Thyroid gland (tissue), 4 donors: ENCODE measurements around the gene SLC16A5.

Experiments
- CTCF ChIP-seq, 6 experiments: fragments of 200-600 bp in 3 of 6; fragments of 450-650 bp in 3 of 6; sonication (generic) in 3 of 6; IDR thresholded peaks; one replicate each; pipeline ENCODE4 v1.5.1; 2016 to 2019; ENCODE audit warnings: antibody characterized with exemption in 6 of 6, mild to moderate bottlenecking in 2 of 6, inconsistent platforms in 1 of 6, moderate library complexity in 1 of 6
- POLR2A ChIP-seq, 2 donors: fragments of 450-650 bp; IDR thresholded peaks; one replicate each; pipeline ENCODE4 v1.6.1; 2017; ENCODE audit warnings: antibody characterized with exemption in 2 of 2, mild to moderate bottlenecking in 2 of 2, moderate library complexity in 1 of 2

GRCh38 chr17:75125984-75126383 is 38.2 kb downstream of the SLC16A5 start:
- TF ChIP-seq POLR2A (IDR thresholded peaks at IDR 0.05) (no peak), CTCF (IDR thresholded peaks at IDR 0.05) (no peak)
